ENCODE results near the gene PDE9A.
"Not testable (repeated sequence)": the region's sequence is repeated elsewhere in the genome, so short reads cannot be mapped to it uniquely, and the experiment has no call there.

Gene PDE9A

GRCh38 chr21:42781971-42782722, 128.7 kb downstream of the PDE9A start:
- DNase-seq: no peak

DNA sequence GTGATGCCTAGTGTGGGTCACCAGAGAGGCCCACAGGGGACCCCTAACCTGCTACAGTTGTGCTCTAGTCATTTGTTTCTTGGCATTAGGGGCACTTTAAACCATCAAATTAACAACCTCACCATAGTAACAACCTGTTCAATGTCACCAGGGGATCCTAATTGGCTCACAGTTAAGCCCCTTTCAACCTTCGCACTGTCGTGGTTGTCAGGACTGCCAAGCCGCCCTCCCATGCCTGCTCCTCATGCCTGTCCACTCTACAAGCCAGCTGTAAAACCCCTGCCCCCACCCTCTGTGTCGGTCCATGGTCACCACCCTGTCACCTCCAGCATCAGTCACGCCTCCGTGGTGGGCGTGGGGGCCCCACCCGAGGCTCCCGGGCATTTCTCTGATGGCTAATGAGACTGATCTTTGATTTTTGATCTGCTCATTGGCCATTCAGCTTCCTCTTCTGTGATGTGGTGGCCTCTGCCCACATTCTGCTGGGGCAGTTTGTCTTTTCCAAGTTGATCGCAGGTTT, 129.4 kb downstream of the PDE9A start:
- no peak for DNase-seq

- DNase-seq: no peak
Observed at GRCh38 chr21:42784276-42784675, 130.9 kb downstream of the PDE9A start.

DNA sequence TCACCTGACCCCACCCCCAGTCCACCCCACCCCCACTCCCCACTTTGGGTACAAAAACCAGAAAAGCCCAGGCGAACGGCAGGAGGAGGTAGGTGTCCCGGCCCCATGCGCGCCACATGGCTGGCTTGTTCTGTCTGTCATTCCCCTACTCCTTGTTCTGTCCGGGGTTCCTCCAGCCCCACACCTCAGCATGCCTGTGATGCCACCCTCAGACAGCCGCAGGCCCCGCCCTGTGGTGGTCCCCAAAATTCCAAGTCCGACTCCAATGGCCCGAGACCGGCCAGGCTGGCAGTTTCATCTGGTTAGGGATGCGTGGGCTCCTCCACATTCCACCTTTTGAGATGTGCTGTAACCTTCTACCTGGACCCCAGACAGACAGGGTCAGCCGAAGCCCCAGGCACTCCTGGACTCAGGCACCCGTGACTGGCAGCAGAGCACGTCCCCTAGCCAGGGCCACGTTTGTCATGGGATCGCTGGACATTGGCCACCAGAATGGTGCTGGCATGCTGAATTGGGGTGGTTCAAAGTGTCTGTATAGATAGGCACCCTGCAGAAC, 131.6 kb downstream of the PDE9A start:
- no peak for DNase-seq

GRCh38 chr21:42785666-42786427, 132.4 kb downstream of the PDE9A start:
- no peak for DNase-seq

- no peak for DNase-seq
Observed at GRCh38 chr21:42786884-42787283, 133.5 kb downstream of the PDE9A start.

- DNase-seq: no peak
Observed at GRCh38 chr21:42787613-42788012, 134.2 kb downstream of the PDE9A start.

DNA sequence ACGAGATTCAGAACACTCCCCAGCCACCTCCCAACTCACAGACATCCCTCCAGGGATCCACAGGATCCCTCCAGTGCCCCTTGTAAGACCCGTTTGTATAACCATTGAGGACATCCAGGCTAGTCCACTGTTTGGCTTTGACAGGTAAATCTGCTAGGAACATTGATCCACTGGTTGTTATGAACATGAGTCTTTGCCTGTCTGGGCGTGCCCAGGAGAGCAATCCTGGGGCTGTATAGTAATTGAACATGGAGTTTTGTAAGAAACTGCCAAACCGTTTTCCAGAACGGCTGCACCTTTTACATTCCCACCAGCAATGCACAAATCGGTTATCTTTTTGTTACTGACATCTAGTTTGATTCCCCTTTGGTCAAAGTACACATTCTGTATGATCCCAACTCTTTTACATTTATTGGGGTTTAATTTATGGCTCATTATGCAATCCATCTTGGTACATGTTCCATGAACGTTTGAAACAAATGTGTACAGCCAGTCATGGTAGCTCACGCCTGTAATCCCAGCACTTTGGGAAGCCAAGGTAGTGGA, 137.2 kb downstream of the PDE9A start:
- no peak for DNase-seq

- no peak for DNase-seq
Observed at GRCh38 chr21:42793774-42794173, 140.4 kb downstream of the PDE9A start.

GRCh38 chr21:42794551-42794950, 141.1 kb downstream of the PDE9A start:
- DNase-seq: no peak

- DNase-seq: no peak
Observed at GRCh38 chr21:42796327-42797062, 143.1 kb downstream of the PDE9A start.

- DNase-seq: no peak
Observed at GRCh38 chr21:42797522-42797921, 144.1 kb downstream of the PDE9A start.

- DNase-seq: no peak
Observed at GRCh38 chr21:42798106-42798505, 144.7 kb downstream of the PDE9A start.

DNA sequence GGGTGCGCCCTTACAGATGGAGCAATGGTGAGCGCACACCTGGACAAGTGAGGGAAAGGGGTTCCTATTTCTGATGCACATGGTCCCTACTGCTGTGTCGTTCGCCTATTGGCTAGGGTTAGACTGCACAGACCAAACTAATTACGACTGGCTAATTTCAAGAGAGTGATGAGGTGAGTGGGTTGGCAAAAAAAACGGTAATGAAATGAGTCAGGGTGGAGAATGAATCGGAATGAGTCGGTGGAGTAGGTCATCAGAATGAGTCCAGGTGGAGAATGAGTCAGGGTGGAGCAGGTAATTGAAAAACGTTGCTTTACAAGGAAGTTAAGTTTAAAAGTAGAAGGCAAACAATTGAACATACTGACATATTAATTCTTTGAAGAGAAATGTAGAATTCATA, 146.1 kb downstream of the PDE9A start:
- DNase-seq: no peak

DNA sequence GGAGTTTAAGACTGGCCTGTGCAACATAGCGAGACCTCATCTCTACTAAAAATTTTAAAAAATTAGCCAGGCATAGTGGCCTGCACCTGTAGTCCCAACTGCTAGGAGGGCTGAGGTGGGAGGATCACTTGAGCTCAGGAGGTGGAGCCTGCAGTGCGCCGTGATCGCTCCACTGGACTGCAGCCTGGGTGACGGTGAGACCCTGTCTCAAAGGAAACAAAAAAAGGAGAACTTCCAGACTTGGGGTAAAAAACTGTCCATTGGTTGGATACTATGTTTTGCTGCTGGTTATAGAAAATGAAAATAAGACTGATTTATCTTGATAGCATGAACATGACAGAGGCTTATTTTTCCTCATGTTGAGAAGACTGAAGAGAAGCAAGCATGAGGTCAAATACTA, 146.5 kb downstream of the PDE9A start:
- DNase-seq: no peak

DNA sequence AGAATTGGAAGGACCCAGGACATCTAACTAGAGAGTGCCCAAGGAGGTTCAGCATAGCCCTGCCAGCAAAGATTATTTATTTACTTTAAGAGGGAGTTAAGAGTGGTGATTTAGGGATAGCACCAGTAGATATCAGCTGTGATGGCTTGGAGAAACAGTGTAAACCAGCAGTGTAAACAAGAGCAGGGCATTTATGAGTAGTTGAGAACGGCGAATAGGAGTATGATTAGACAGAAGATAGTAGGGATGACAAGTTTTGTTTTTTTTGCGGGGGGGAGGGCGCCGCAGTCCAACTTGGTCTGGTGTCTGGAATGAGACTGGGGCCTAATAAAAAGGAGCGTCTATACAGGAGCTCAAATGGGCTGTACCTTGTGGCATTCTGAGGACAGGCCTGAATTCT, 148.2 kb downstream of the PDE9A start:
- not testable (repeated sequence) for DNase-seq

DNA sequence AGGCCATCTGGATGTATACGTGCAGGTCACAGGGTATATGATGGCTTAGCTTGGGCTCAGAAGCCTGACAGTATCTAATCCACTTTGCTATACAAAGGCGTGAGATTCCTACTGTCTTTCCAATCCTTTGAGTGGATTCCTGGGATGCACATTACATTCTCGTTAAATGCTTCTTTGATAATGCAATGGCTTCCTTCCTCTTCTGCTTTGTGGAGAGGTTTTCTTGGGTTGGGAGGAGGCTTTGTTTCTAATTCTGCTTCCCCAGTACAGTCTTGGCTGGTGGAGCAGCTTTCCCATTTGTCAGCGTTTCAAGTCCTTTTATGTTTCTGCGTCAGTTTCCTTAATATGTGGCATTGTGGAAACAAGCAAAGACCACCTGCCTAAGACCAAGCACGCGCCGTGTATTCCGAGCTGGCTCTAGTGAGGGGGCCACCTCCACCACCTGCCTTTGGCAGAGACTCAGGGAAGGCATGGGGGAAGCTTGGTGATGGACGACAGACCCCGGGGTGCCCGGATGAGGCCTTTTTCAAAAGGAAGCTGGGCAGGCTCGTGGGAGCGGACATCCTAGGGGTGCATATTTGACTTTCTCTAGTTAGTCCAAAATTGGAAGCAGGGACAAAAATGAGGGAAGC, 153.2 kb downstream of the PDE9A start:
- no peak for DNase-seq

GRCh38 chr21:42807293-42807895, 154.0 kb downstream of the PDE9A start:
- DNase-seq: not testable (repeated sequence)

DNA sequence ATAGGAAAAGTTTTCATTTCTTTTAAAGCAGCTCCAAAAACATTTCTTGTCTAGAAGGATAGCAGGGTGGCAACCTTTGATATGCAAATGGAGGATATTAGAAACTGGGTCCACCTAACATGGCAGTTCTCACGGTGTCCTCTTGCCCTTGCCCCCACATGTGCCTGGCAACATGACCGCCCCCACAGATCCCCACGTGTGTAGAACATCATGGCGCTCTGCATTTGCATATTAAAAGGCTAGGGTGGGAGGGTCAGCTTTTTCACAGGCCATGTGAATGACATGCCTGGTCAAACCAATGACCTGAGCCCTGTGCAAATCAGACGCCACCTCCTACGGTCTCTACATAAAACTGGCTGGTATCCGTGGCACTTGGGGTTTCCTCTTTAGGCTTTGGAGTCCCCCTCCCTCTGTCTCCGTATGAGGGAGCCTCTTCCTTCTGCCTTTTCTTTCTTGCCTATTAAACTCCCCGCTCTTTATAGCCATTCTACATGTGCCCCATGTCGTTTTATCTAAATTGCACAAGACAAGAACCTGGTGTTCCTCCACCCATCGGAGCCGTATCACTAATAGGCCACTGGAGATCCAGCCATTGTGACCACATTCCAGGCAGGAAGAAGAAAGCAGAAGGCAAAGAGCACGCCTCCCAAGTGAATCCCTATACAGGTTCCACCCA, 154.7 kb downstream of the PDE9A start:
- DNase-seq: no peak

- DNase-seq: no peak
Observed at GRCh38 chr21:42809171-42809570, 155.8 kb downstream of the PDE9A start.

Measured in NCI-H510A (cell line).